ENCODE measurements around the gene LRRC45. TPM values are rescaled to one million over a fixed set of nuclear protein-coding genes. Genes with fewer than 3 reads are reported as not detected.

Gene LRRC45
- total and polyA plus RNA-seq, 2 donors (not counting 3 experiments of a cell fraction or from before 2014, with no cell fraction given) = 7.6 to 22.9 TPM

- Histone ChIP-seq H3K9me1 (replicated peaks; ENCODE audit: control insufficient read depth, extremely low read depth, insufficient read depth, low read length) (no peaks in the 10 kb centered on the region), H3K4me1 (ENCODE audit: control insufficient read depth, extremely low read depth, insufficient read depth, low read length) (peaks cover 6% of the 10 kb centered on the region), H3K27ac (ENCODE audit: insufficient read depth, low read depth, low read length) (no peak overlapping the region), H3K4me2 (ENCODE audit: insufficient read depth, low read length) (no peak overlapping the region), H3K4me3 (replicated peaks in 1 of 3; ENCODE audit: insufficient read depth in 1 of 3, low read depth in 1 of 3, low read length in 3 of 3) (no peak overlapping the region), H4K20me1 (replicated peaks; ENCODE audit: control insufficient read depth, extremely low read depth, insufficient read depth, low read length) (no peaks in the 10 kb centered on the region), H3K9me3 (replicated peaks; ENCODE audit: control insufficient read depth, insufficient read depth, low read length) (no peaks in the 10 kb centered on the region), H3K79me2 (ENCODE audit: control insufficient read depth, insufficient read depth, low read length) (peaks cover 3% of the 10 kb centered on the region), H2AFZ (ENCODE audit: low read depth, low read length) (no peak overlapping the region), H3K27me3 (ENCODE audit: control insufficient read depth in 2 of 2, insufficient read depth in 2 of 2, low read length in 2 of 2) (no peaks in the 10 kb centered on the region), H3K9ac (replicated peaks; ENCODE audit: extremely low read depth, insufficient read depth, low read length) (no peak overlapping the region), H3K36me3 (ENCODE audit: control insufficient read depth in 2 of 2, extremely low read depth in 1 of 2, insufficient read depth in 2 of 2, low read length in 2 of 2) (peaks cover 8 to 49% of the 10 kb centered on the region in 2 experiments)
- POLR2A ChIA-PET = no interaction called here
- TF ChIP-seq GATA2 (IDR thresholded peaks at IDR 0.05; ENCODE audit: insufficient read depth, insufficient read length, low read depth, low read length) (no peak), EZH2 (IDR thresholded peaks at IDR 0.05; ENCODE audit: borderline replicate concordance, low read depth, low read length, severe bottlenecking) (no peak), FOS (IDR thresholded peaks at IDR 0.05; ENCODE audit: borderline replicate concordance, insufficient read depth, low read length) (no peak)
- no peak for DNase-seq (ENCODE audit: low read depth, low spot score)
- intact Hi-C loops (cut with micrococcal nuclease) = no loop called here
- CTCF ChIA-PET = no interaction called here
- no peak for FAIRE-seq
- dilution Hi-C loops (cut with MboI; ENCODE audit: extremely low pct_ligation_motif_present, low sequenced_read_pairs) = no loop called here
- no TSS peak for BruUV-seq (replicated peaks)
These were observed 36.9 kb downstream of the LRRC45 start for GRCh38 chr17:82060001-82060380.

GRCh38 chr17:82060614-82061013 lies 37.5 kb downstream of the LRRC45 start:
- H3K36me3 ChIP-seq (ENCODE audit: control insufficient read depth in 2 of 2, extremely low read depth in 1 of 2, insufficient read depth in 2 of 2, low read length in 2 of 2) = peaks cover 5 to 49% of the 10 kb centered on the region in 2 experiments
- H3K9ac ChIP-seq (replicated peaks; ENCODE audit: extremely low read depth, insufficient read depth, low read length) = no peak overlapping the region
- FAIRE-seq (no peak), DNase-seq (ENCODE audit: low read depth, low spot score) (no peak)
- H2AFZ ChIP-seq (ENCODE audit: low read depth, low read length) = no peak overlapping the region
- H3K4me1 ChIP-seq (ENCODE audit: control insufficient read depth, extremely low read depth, insufficient read depth, low read length) = peaks cover 9% of the 10 kb centered on the region
- no peaks in the 10 kb centered on the region for H3K27me3 ChIP-seq (ENCODE audit: control insufficient read depth in 2 of 2, insufficient read depth in 2 of 2, low read length in 2 of 2)
- intact Hi-C loops (cut with micrococcal nuclease) (no loop called here), dilution Hi-C loops (cut with MboI; ENCODE audit: extremely low pct_ligation_motif_present, low sequenced_read_pairs) (no loop called here)
- ChIA-PET CTCF (no interaction called here), POLR2A (no interaction called here)
- H3K79me2 ChIP-seq (ENCODE audit: control insufficient read depth, insufficient read depth, low read length) = peaks cover 7% of the 10 kb centered on the region
- no peaks in the 10 kb centered on the region for H3K9me1 ChIP-seq (replicated peaks; ENCODE audit: control insufficient read depth, extremely low read depth, insufficient read depth, low read length)
- no peak overlapping the region for H3K4me3 ChIP-seq (replicated peaks in 1 of 3; ENCODE audit: insufficient read depth in 1 of 3, low read depth in 1 of 3, low read length in 3 of 3)
- no TSS peak for BruUV-seq (replicated peaks)
- H3K9me3 ChIP-seq (replicated peaks; ENCODE audit: control insufficient read depth, insufficient read depth, low read length) = no peaks in the 10 kb centered on the region
- no peak for TF ChIP-seq FOS (IDR thresholded peaks at IDR 0.05; ENCODE audit: borderline replicate concordance, insufficient read depth, low read length)
- TF ChIP-seq JUN (IDR thresholded peaks at IDR 0.05; ENCODE audit: borderline replicate concordance, insufficient read depth, insufficient read length, low read depth) = no peak
- no peak for TF ChIP-seq GATA2 (IDR thresholded peaks at IDR 0.05; ENCODE audit: insufficient read depth, insufficient read length, low read depth, low read length)
- TF ChIP-seq POLR2AphosphoS5 (IDR thresholded peaks at IDR 0.05; ENCODE audit: insufficient read depth, low read depth, low read length) = no peak
- no peak for TF ChIP-seq MYC (IDR thresholded peaks at IDR 0.05; ENCODE audit: low read depth, low read length)
- TF ChIP-seq POLR2A (IDR thresholded peaks at IDR 0.05; ENCODE audit: low read depth, low read length) = no peak
- TF ChIP-seq CTCF (IDR thresholded peaks at IDR 0.05; ENCODE audit: extremely low read depth in 1 of 2, insufficient read depth in 1 of 2, low read depth in 1 of 2, low read length in 2 of 2) = no peak
- no peak for TF ChIP-seq MAX (IDR thresholded peaks at IDR 0.05; ENCODE audit: insufficient read depth, insufficient read length)
- TF ChIP-seq EZH2 (IDR thresholded peaks at IDR 0.05; ENCODE audit: borderline replicate concordance, low read depth, low read length, severe bottlenecking) = no peak
- H3K4me2 ChIP-seq (ENCODE audit: insufficient read depth, low read length) = no peak overlapping the region
- no peak overlapping the region for H3K27ac ChIP-seq (ENCODE audit: insufficient read depth, low read depth, low read length)
- no peaks in the 10 kb centered on the region for H4K20me1 ChIP-seq (replicated peaks; ENCODE audit: control insufficient read depth, extremely low read depth, insufficient read depth, low read length)

Measured in endothelial cell of umbilical vein (primary cell).